ENCODE results near the gene C1S. TPM values are rescaled to one million over a fixed set of nuclear protein-coding genes. Genes with fewer than 3 reads are reported as not detected.

C1S gene
- total RNA-seq, 2 experiments from 2014 or later, result 1.1 to 1.4 TPM

DNA sequence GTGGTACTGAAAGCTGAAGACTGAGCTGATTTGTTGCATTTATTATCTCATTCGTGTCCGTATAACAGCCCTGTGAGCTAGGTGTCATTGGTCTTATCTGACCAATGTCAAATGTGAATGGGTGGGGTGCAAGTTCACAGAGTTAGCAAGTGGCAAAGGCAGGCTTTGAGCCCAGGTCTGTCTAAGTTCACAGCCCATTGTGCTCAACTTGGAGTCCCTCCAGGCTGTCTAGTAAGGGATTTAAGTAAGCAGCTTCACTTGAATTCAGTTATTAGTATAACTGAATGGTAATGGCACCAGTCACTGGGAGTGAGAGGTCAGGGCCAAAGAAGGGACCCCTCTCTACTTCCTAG, 8.5 kb downstream of the C1S start:
- H3K27me3 Mint-ChIP-seq, result peaks cover 33% of the 10 kb centered on the region
- CTCF ChIA-PET, result interaction anchor here (0.6 to 1.4 kb wide), 6 partner anchors 8 to 568 kb away, joined by 3 to 4 read pairs (median 3); no protein-coding TSS in a partner anchor

DNA sequence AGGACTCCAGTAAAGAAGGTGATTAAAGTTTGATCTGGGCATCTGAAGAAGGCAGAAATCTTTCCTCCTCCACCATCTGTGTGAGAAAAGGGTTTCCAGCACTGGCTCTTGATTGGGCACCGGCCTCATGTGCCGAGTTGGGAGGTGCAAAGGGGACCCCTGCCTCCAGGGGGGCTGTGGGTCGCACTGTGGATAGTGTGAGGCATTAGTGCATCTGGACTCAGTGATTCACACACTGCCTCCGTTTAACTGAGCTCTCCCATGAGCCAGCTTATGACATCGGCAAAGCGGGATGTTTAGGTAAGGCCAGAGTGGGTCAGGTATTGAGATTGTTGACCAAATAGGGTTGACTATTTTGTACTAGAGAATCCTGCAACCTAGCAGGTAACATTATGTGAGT, 8.9 kb downstream of the C1S start:
- no peak overlapping the region for H3K4me3 Mint-ChIP-seq
- CTCF ChIA-PET, result interaction anchor here (0.9 to 1.4 kb wide), 3 partner anchors 11 to 38 kb away, joined by 3 to 4 read pairs (median 4); no protein-coding TSS in a partner anchor
- no peaks in the 10 kb centered on the region for H3K4me1 Mint-ChIP-seq
- no peak for DNase-seq
- H3K27me3 Mint-ChIP-seq, result peaks cover 36% of the 10 kb centered on the region
- H3K36me3 Mint-ChIP-seq (ENCODE audit: low read depth), result no peaks in the 10 kb centered on the region
- no peak overlapping the region for H3K27ac Mint-ChIP-seq
- H3K9me3 Mint-ChIP-seq, result no peaks in the 10 kb centered on the region
- POLR2A ChIA-PET, result no interaction called here

More for the DNA sequence above, 8.5 kb downstream of the C1S start:
- Mint-ChIP-seq H3K4me3 (no peak overlapping the region), H3K4me1 (no peaks in the 10 kb centered on the region), H3K36me3 (ENCODE audit: low read depth) (no peaks in the 10 kb centered on the region), H3K9me3 (no peaks in the 10 kb centered on the region), H3K27ac (no peak overlapping the region)
- POLR2A ChIA-PET, result no interaction called here
- no peak for DNase-seq

DNA sequence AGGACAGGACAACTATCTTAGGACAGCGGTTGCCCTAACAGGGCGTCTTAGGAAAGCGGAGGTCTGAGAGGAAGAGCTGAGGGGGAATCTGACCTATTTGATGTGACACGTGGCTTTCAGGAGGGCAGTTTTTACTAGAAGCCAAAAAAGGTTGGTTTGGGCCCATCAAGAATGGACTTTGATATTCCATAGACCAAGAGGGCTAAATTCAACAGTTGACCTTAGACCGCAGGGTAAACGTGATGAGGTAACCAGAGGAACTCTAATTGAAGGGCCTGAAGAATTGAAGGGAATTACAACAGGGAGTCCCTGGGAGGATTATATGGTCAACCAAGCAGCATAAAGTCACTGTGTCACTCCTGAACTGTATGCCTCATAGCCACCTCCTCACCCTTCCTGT, 11.5 kb downstream of the C1S start:
- ChIA-PET CTCF (no interaction called here), POLR2A (no interaction called here)
- no peak overlapping the region for H3K27ac Mint-ChIP-seq
- H3K9me3 Mint-ChIP-seq, result no peaks in the 10 kb centered on the region
- no peak overlapping the region for H3K4me3 Mint-ChIP-seq
- no peak for DNase-seq
- H3K36me3 Mint-ChIP-seq (ENCODE audit: low read depth), result no peaks in the 10 kb centered on the region
- peaks cover 1% of the 10 kb centered on the region for H3K4me1 Mint-ChIP-seq
- peaks cover 32% of the 10 kb centered on the region for H3K27me3 Mint-ChIP-seq

DNA sequence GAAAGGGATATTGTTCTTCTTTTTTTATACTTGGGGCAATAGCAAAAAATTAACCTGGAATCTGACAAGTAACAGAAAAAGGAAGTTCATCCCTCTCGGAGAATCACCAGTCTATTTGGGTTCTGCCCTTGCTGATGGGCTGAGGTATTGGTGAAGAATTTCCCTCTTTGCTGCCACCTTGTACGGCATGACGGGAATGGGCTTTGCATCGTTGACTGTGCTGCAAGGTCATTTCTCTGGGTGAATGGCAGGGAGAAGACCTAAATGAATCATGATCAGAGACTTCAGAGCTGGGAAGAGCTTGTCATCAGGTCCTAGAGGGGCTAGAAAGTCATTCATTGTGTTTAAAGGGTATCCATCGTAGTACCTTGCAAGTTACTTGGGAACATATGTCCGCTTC, 12.0 kb downstream of the C1S start:
- Mint-ChIP-seq H3K27ac (no peak overlapping the region), H3K4me1 (peaks cover 1% of the 10 kb centered on the region), H3K9me3 (no peaks in the 10 kb centered on the region), H3K27me3 (peaks cover 28% of the 10 kb centered on the region), H3K36me3 (ENCODE audit: low read depth) (no peaks in the 10 kb centered on the region), H3K4me3 (no peak overlapping the region)
- CTCF ChIA-PET, result interaction anchor here (1.3 kb wide), 1 partner anchor 15 kb away, joined by 4 read pairs; no protein-coding TSS in a partner anchor
- DNase-seq, result no peak
- POLR2A ChIA-PET, result no interaction called here

DNA sequence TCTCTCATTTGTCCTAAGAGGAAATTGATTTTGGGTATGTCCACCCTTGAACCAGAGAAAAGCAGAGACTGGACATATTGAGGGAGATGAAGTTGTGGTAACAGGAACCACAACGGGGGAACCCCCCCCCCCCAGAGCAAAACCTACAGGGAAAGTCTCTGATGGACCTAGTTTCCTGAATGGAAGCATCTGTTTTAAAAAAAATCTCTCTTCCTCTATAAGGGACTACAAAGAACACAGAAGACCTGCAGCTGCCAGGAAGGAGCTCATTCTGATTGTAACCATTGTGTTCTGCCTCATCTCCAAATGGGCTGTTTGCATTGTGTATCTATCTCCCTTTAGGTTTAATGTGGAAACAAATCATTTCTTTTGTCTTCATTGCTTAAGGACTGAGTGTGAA, 13.4 kb downstream of the C1S start:
- H3K4me3 Mint-ChIP-seq, result no peak overlapping the region
- H3K4me1 Mint-ChIP-seq, result peaks cover 1% of the 10 kb centered on the region
- CTCF ChIA-PET, result interaction anchor here (0.9 kb wide), 1 partner anchor 113 kb away, joined by 3 read pairs; no protein-coding TSS in a partner anchor
- H3K36me3 Mint-ChIP-seq (ENCODE audit: low read depth), result no peaks in the 10 kb centered on the region
- DNase-seq, result no peak
- H3K27ac Mint-ChIP-seq, result no peak overlapping the region
- POLR2A ChIA-PET, result no interaction called here
- no peaks in the 10 kb centered on the region for H3K9me3 Mint-ChIP-seq
- H3K27me3 Mint-ChIP-seq, result peaks cover 21% of the 10 kb centered on the region

DNA sequence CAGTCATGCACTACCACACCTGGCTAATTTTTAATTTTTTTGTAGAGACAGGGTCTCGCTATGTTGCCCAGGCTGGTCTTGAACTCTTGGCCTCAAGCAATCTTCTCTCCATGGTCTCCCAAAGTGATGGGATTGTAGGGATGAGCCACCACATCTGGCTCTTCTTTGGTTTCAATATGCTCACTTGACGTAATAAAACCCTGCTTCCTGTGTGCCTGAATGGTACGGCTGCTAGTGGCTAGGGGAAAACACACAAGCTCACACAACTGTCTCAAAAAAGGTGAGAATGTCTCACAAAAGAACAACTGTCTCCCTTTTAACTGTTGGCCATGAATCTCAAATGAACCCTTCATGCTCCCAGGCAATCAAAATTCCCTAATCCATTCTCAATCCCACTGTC, 15.0 kb downstream of the C1S start:
- no peak overlapping the region for H3K4me3 Mint-ChIP-seq
- H3K27ac Mint-ChIP-seq, result no peak overlapping the region
- no peak for DNase-seq
- CTCF ChIA-PET, result interaction anchor here (0.6 to 1.4 kb wide), 2 partner anchors 18 to 562 kb away, joined by 3 to 4 read pairs; no protein-coding TSS in a partner anchor
- H3K36me3 Mint-ChIP-seq (ENCODE audit: low read depth), result no peaks in the 10 kb centered on the region
- POLR2A ChIA-PET, result no interaction called here
- H3K4me1 Mint-ChIP-seq, result peaks cover 1% of the 10 kb centered on the region
- peaks cover 24% of the 10 kb centered on the region for H3K27me3 Mint-ChIP-seq
- H3K9me3 Mint-ChIP-seq, result no peaks in the 10 kb centered on the region

DNA sequence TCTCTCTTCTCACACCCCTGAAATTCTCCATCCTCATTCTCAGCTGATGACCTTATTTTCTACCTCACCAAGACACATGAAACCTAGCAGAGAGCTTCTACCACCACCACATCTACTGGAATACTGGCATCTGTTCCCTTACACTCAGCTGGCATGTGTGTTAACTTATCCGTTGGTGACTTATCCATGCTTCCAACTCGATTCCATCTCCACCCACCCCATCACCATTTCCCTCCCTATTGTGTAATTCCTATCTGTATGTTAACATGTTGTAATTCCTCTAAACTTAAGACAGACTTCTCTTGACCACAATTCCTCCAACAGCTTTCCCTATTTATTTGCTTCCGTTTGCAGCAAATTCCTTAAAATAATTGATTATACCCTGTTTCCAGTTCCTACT, 15.4 kb downstream of the C1S start:
- POLR2A ChIA-PET, result no interaction called here
- DNase-seq, result no peak
- Mint-ChIP-seq H3K27me3 (peaks cover 24% of the 10 kb centered on the region), H3K4me3 (no peak overlapping the region), H3K9me3 (no peaks in the 10 kb centered on the region), H3K27ac (no peak overlapping the region), H3K36me3 (ENCODE audit: low read depth) (no peaks in the 10 kb centered on the region), H3K4me1 (peaks cover 1% of the 10 kb centered on the region)
- CTCF ChIA-PET, result interaction anchor here (0.6 to 1.4 kb wide), 2 partner anchors 18 to 563 kb away, joined by 3 to 4 read pairs; no protein-coding TSS in a partner anchor

DNA sequence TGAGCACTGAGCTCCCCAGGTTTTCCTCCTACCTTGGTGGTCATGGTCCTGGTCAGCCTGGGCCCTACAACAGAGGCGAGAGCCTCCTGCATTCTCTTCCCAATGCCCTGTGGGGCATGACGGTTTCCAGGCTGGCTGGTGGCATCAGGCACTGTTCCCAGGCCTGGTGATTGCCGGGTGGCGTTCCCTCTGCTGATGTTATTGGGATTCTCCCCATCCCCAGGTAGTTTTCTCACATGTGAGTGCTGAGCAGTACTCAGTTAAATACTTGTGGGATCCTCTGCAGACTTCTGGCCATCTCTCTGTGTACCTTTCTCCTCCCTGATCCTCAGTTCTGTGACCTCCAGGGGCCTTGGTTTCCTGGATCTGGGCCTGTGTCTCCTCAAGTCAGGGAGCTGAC, 16.0 kb downstream of the C1S start:
- POLR2A ChIA-PET, result no interaction called here
- H3K4me3 Mint-ChIP-seq, result no peak overlapping the region
- peaks cover 24% of the 10 kb centered on the region for H3K27me3 Mint-ChIP-seq
- CTCF ChIA-PET, result interaction anchor here (1.4 kb wide), 1 partner anchor 19 kb away, joined by 3 read pairs; no protein-coding TSS in a partner anchor
- no peaks in the 10 kb centered on the region for H3K36me3 Mint-ChIP-seq (ENCODE audit: low read depth)
- H3K9me3 Mint-ChIP-seq, result no peaks in the 10 kb centered on the region
- no peak overlapping the region for H3K27ac Mint-ChIP-seq
- DNase-seq, result no peak
- H3K4me1 Mint-ChIP-seq, result peaks cover 1% of the 10 kb centered on the region

DNA sequence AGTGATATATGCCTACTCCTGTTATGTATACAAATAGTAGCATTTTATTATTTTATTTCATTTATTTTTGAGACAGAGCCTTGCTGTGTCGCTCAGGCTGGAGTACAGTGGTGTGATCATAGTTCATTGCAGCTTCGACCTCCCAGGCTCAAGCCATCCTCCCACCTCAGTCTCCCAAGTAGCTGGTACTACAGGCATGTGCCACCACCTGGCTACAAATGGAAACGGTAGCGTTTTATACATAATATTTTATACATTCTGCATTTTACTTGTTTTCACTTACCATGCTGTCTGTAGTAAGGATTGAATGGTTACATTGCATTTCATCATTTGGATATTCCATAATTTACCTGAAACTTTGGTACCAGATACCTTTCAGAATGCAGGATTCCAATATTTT, 17.6 kb downstream of the C1S start:
- H3K4me3 Mint-ChIP-seq, result no peak overlapping the region
- DNase-seq, result no peak
- ChIA-PET POLR2A (no interaction called here), CTCF (no interaction called here)
- peaks cover 12% of the 10 kb centered on the region for H3K27me3 Mint-ChIP-seq
- H3K36me3 Mint-ChIP-seq (ENCODE audit: low read depth), result peaks cover 3% of the 10 kb centered on the region
- no peak overlapping the region for H3K27ac Mint-ChIP-seq
- peaks cover 1% of the 10 kb centered on the region for H3K4me1 Mint-ChIP-seq
- H3K9me3 Mint-ChIP-seq, result peaks cover 2% of the 10 kb centered on the region

DNA sequence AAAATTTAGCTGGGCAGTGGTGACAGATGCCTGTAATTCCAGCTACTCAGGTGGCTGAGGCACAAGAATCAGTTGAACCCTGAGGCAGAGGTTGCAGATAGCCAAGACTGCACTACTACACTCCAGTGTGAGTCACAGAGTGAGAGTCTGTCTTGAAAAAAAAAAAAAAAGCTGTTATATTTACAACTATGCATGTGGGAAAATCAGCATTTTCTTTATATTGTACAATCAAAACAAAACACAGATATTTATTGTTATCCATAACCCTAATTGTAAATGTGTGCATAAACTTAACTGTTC, 19.3 kb downstream of the C1S start:
- ChIA-PET POLR2A (no interaction called here), CTCF (no interaction called here)
- peaks cover 5% of the 10 kb centered on the region for H3K36me3 Mint-ChIP-seq (ENCODE audit: low read depth)
- peaks cover 6% of the 10 kb centered on the region for H3K27me3 Mint-ChIP-seq
- H3K9me3 Mint-ChIP-seq, result peaks cover 5% of the 10 kb centered on the region
- no peak for DNase-seq
- H3K4me1 Mint-ChIP-seq, result peaks cover 1% of the 10 kb centered on the region
- no peak overlapping the region for H3K27ac Mint-ChIP-seq
- no peak overlapping the region for H3K4me3 Mint-ChIP-seq

DNA sequence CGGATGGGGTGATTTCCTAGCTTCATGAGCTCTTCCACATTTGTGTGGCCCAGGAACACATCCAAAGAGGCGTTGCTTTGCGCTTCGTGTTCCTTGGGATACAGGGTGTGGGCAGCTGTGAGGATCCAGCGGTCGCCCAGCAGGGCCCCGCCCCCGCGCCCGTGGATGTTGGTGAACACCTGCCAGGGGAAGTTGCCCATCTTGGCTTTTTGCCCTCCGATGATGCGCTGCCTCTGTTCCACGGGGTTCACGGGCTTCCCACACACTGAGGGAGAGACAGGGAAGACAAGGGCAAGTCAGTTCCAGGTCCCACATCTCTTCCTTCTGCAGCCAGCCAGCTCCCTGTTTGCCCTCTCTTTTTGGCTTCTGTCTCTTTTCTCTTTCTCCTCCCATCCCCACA, 20.5 kb downstream of the C1S start:
- Mint-ChIP-seq H3K9me3 (peaks cover 5% of the 10 kb centered on the region), H3K27ac (no peak overlapping the region), H3K4me3 (no peak overlapping the region), H3K27me3 (peaks cover 3% of the 10 kb centered on the region), H3K36me3 (ENCODE audit: low read depth) (peaks cover 5% of the 10 kb centered on the region), H3K4me1 (no peaks in the 10 kb centered on the region)
- ChIA-PET CTCF (interaction anchor here (1.2 kb wide), 1 partner anchor 22 kb away, joined by 3 read pairs; no protein-coding TSS in a partner anchor), POLR2A (no interaction called here)
- no peak for DNase-seq

DNA sequence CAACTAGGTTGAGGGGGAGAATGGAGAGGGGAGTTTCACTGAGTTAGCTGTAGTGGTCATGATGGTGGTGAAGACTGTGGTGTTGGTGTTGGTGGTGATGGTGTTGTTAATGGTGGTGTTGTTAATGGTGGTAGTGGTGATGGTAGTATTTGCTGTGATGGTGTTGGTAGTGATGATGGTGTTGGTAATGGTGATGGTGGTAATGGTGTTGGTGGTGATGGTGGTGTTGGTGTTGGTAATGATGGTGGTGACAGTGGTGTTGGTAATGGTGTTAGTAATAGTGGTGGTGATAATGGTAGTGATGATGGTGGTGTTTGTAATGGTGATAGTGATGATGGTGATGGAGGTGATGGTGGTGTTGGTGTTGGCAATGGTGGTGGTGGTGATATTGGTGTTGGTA, 22.6 kb downstream of the C1S start:
- CTCF ChIA-PET, result no interaction called here
- H3K27me3 Mint-ChIP-seq, result peaks cover 3% of the 10 kb centered on the region

DNA sequence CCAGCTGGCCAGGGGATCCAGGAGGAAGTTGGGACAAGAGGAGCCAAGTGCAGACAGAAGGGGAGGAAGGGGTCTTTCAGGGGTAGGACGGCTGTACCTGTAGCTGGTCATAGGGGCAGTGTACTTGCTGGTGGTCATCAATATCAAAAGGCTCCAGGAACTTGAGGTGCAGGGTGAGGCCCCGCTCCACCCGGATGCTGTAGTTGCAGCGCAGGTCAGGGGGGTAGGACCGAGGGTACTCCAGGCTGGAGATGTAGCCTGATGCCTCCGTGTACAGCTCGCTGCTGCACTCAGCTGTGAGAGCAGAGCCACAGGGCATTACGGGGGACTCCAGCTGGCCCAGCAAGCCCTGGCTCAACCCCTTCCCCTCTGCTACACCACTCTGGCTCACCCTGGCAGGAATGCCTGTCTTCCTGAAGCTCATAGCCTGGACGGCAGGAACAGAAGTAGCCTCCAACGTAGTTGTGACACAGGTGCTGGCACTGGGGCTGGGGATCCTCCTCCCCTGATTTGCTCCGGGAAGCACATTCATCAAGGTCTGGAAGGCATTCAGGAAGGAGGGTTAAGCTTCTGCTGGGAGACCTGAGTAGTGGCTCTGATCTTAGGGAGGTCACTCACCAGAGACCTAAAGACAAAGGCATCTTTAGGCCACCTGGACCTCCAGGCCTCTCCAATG, 28.8 kb downstream of the C1S start:
- POLR2A ChIA-PET, result no interaction called here
- DNase-seq, result no peak
- Mint-ChIP-seq H3K36me3 (ENCODE audit: low read depth) (no peaks in the 10 kb centered on the region), H3K4me3 (no peak overlapping the region), H3K4me1 (peaks cover 8% of the 10 kb centered on the region), H3K27ac (no peak overlapping the region), H3K27me3 (peaks cover 4% of the 10 kb centered on the region), H3K9me3 (no peaks in the 10 kb centered on the region)
- CTCF ChIA-PET, result interaction anchor here (0.7 to 1.9 kb wide), 6 partner anchors 30 to 220 kb away, joined by 3 to 5 read pairs (median 3); partner anchors contain the start of genes C12orf57, LPCAT3 and RNU7-1

More for the DNA sequence above, 22.6 kb downstream of the C1S start:
- H3K36me3 Mint-ChIP-seq (ENCODE audit: low read depth), result peaks cover 5% of the 10 kb centered on the region
- no peak for DNase-seq
- POLR2A ChIA-PET, result no interaction called here
- H3K4me3 Mint-ChIP-seq, result no peak overlapping the region
- H3K9me3 Mint-ChIP-seq, result peaks cover 5% of the 10 kb centered on the region
- H3K4me1 Mint-ChIP-seq, result no peaks in the 10 kb centered on the region
- H3K27ac Mint-ChIP-seq, result no peak overlapping the region

All from activated CD4-positive, alpha-beta T cell treated with anti-CD3 and anti-CD28 coated beads, Interleukin-2, amount 10 ng/mL, durations not matched to agents 7 days and 5 days (primary cell).